ENCODE data around the gene NCAM1. TPM values are rescaled to one million over a fixed set of nuclear protein-coding genes. Genes with fewer than 3 reads are reported as not detected.
"Not testable (repeated sequence)": the region's sequence is repeated elsewhere in the genome, so short reads cannot be mapped to it uniquely, and the experiment has no call there.

NCAM1 gene
- total and polyA plus RNA-seq, 2 experiments from 2014 or later: 0.76 to 1.6 TPM

GRCh38 chr11:113298496-113298895 is 337.3 kb downstream of the NCAM1 start:
- H3K36me3 Mint-ChIP-seq (ENCODE audit: low read depth); H3K27ac Mint-ChIP-seq; H2AFZ ChIP-seq; H4K20me1 ChIP-seq (replicated peaks; ENCODE audit: insufficient read depth); H3K27me3 Mint-ChIP-seq (ENCODE audit: insufficient read depth, low read depth, poor library complexity); H3K27me3 ChIP-seq (ENCODE audit: insufficient read depth); H3K9me3 Mint-ChIP-seq; H3K27ac ChIP-seq (ENCODE audit: low read depth); ATAC-seq; H3K36me3 ChIP-seq (ENCODE audit: insufficient read depth); H3F3A ChIP-seq (replicated peaks; ENCODE audit: low read depth); DNase-seq (ENCODE audit: low spot score); H3K4me3 Mint-ChIP-seq; H3K4me3 ChIP-seq; H3K9me2 ChIP-seq (ENCODE audit: insufficient read depth); H3K4me2 ChIP-seq; H3K79me2 ChIP-seq (replicated peaks; ENCODE audit: insufficient read depth): not testable (repeated sequence)
- H3K4me1 ChIP-seq (ENCODE audit: insufficient read depth): peaks cover 14% of the 10 kb centered on the region; the same call in 1 of the 2 replicates
- H3K4me1 Mint-ChIP-seq: peaks cover 13% of the 10 kb centered on the region

- Histone ChIP-seq H3K79me2 (replicated peaks; ENCODE audit: insufficient read depth) (no peaks in the 10 kb centered on the region), H3K4me3 (no peak overlapping the region), H3K27me3 (ENCODE audit: insufficient read depth) (no peaks in the 10 kb centered on the region), H3F3A (replicated peaks; ENCODE audit: low read depth) (no peaks in the 10 kb centered on the region), H3K4me1 (ENCODE audit: insufficient read depth) (no peaks in the 10 kb centered on the region), H4K20me1 (replicated peaks; ENCODE audit: insufficient read depth) (no peaks in the 10 kb centered on the region), H2AFZ (no peak overlapping the region), H3K36me3 (ENCODE audit: insufficient read depth) (no peaks in the 10 kb centered on the region), H3K9me2 (ENCODE audit: insufficient read depth) (no peaks in the 10 kb centered on the region), H3K27ac (ENCODE audit: low read depth) (no peak overlapping the region), H3K4me2 (no peak overlapping the region)
- Mint-ChIP-seq H3K4me1 (peaks cover 3% of the 10 kb centered on the region; the same call in 2 of the 3 replicates), H3K36me3 (ENCODE audit: low read depth) (no peaks in the 10 kb centered on the region), H3K4me3 (no peak overlapping the region), H3K27ac (no peak overlapping the region), H3K9me3 (no peaks in the 10 kb centered on the region), H3K27me3 (ENCODE audit: insufficient read depth, low read depth, poor library complexity) (no peaks in the 10 kb centered on the region)
- ATAC-seq: no peak
- DNase-seq (ENCODE audit: low spot score): no peak
- TF ChIP-seq STAT1 (IDR thresholded peaks at IDR 0.05; ENCODE audit: unreplicated experiment): no peak
- no peak for TF ChIP-seq ZNF114 (CRISPR knock-in tag; IDR thresholded peaks at IDR 0.05)
- no peak for TF ChIP-seq POLR2AphosphoS5 (IDR thresholded peaks at IDR 0.05; ENCODE audit: low read depth)
- TF ChIP-seq ZNF331 (CRISPR knock-in tag; IDR thresholded peaks at IDR 0.05; ENCODE audit: low read depth): no peak
- TF ChIP-seq EZH2 (IDR thresholded peaks at IDR 0.05; ENCODE audit: low read depth, unreplicated experiment): no peak
- TF ChIP-seq REST (IDR thresholded peaks at IDR 0.05; ENCODE audit: unreplicated experiment): no peak
- TF ChIP-seq ZNF462 (CRISPR knock-in tag; IDR thresholded peaks at IDR 0.05): no peak
- no peak for TF ChIP-seq JUNB (IDR thresholded peaks at IDR 0.05; ENCODE audit: unreplicated experiment)
- no peak for TF ChIP-seq NANOG (IDR thresholded peaks at IDR 0.05; ENCODE audit: borderline replicate concordance)
- TF ChIP-seq EZH2phosphoT487 (IDR thresholded peaks at IDR 0.05; ENCODE audit: unreplicated experiment): no peak
- TF ChIP-seq ETS1 (IDR thresholded peaks at IDR 0.05): no peak
Measured at GRCh38 chr11:113304916-113305315, 343.7 kb downstream of the NCAM1 start.
